Trophoblast cell (in vitro differentiated cells and primary cell): ENCODE measurements around the gene JAKMIP3.

Source experiments
- DNase-seq, 2 donors: peaks; one replicate each; pipeline ENCODE4 v3.0.0-alpha.2; 2016
- H2AFZ ChIP-seq: 2 replicates; pipeline ENCODE4 v1.6.1; 2013; ENCODE audit warnings: low read length, moderate library complexity, mild to moderate bottlenecking; ENCODE audit not compliant: insufficient read depth, poor library complexity
- H2AK5ac ChIP-seq: 2 replicates; pipeline ENCODE4 v1.6.1; 2013; ENCODE audit warnings: mild to moderate bottlenecking, low read length
- H2BK120ac ChIP-seq: 2 replicates; pipeline ENCODE4 v1.6.1; 2013; ENCODE audit warnings: low read length, mild to moderate bottlenecking, moderate library complexity; ENCODE audit not compliant: insufficient read depth, poor library complexity
- H2BK12ac ChIP-seq: 2 replicates; pipeline ENCODE4 v1.6.1; 2013; ENCODE audit warnings: mild to moderate bottlenecking, low read length, moderate library complexity
- H2BK5ac ChIP-seq: 2 replicates; pipeline ENCODE4 v1.6.1; 2013; ENCODE audit warnings: low read length, low read depth, moderate library complexity, mild to moderate bottlenecking; ENCODE audit not compliant: poor library complexity
- H3K14ac ChIP-seq: 2 replicates; pipeline ENCODE4 v1.6.1; 2013; ENCODE audit warnings: mild to moderate bottlenecking, low read length
- H3K18ac ChIP-seq: 2 replicates; pipeline ENCODE4 v1.6.1; 2013; ENCODE audit warnings: mild to moderate bottlenecking, low read length
- H3K23ac ChIP-seq: 2 replicates; pipeline ENCODE4 v1.6.1; 2013; ENCODE audit warnings: low read length
- H3K27ac ChIP-seq: 2 replicates; pipeline ENCODE4 v1.5.1; 2013; ENCODE audit warnings: low read depth, mild to moderate bottlenecking, inconsistent platforms, low read length, moderate library complexity
- H3K27me3 ChIP-seq: 2 replicates; pipeline ENCODE4 v1.6.1; 2013; ENCODE audit warnings: inconsistent platforms, mild to moderate bottlenecking, low read length, moderate library complexity; ENCODE audit not compliant: insufficient read depth
- H3K36me3 ChIP-seq, 2 experiments: 1 replicate in 1 of 2; 2 replicates in 1 of 2; pipeline ENCODE4 v1.6.1; 2013; ENCODE audit warnings: low read length in 2 of 2, mild to moderate bottlenecking in 2 of 2, moderate library complexity in 1 of 2; ENCODE audit not compliant: insufficient read depth in 2 of 2, control insufficient read depth in 1 of 2
- H3K4ac ChIP-seq: 2 replicates; pipeline ENCODE4 v1.6.1; 2013; ENCODE audit warnings: low read depth, mild to moderate bottlenecking, low read length, moderate library complexity
- H3K4me1 ChIP-seq, 2 experiments: 1 replicate in 1 of 2; 2 replicates in 1 of 2; pipeline ENCODE4 v1.6.1; 2013; ENCODE audit warnings: low read length in 2 of 2, mild to moderate bottlenecking in 2 of 2, moderate library complexity in 1 of 2; ENCODE audit not compliant: insufficient read depth in 2 of 2, control insufficient read depth in 1 of 2
- H3K4me2 ChIP-seq: 2 replicates; pipeline ENCODE4 v1.6.1; 2013; ENCODE audit warnings: inconsistent platforms, mild to moderate bottlenecking, low read length, moderate library complexity
- H3K4me3 ChIP-seq: 2 replicates; pipeline ENCODE4 v1.5.1; 2013; ENCODE audit warnings: mild to moderate bottlenecking, low read depth, low read length, inconsistent platforms
- H3K79me1 ChIP-seq: one replicate; pipeline ENCODE4 v1.6.1; 2013; ENCODE audit warnings: low read length
- H3K79me2 ChIP-seq: 2 replicates; pipeline ENCODE4 v1.6.1; 2013; ENCODE audit warnings: low read length, mild to moderate bottlenecking; ENCODE audit not compliant: control insufficient read depth, insufficient read depth, poor library complexity
- H3K9ac ChIP-seq: 2 replicates; pipeline ENCODE4 v1.6.1; 2013; ENCODE audit warnings: mild to moderate bottlenecking, low read length
- H3K9me3 ChIP-seq: 2 replicates; pipeline ENCODE4 v1.6.1; 2013; ENCODE audit warnings: low read depth, mild to moderate bottlenecking, control low read depth, inconsistent platforms, low read length; ENCODE audit not compliant: insufficient read depth
- H4K12ac ChIP-seq: 2 replicates; pipeline ENCODE4 v1.6.1; 2013; ENCODE audit warnings: low read depth, mild to moderate bottlenecking, low read length, moderate library complexity
- H4K8ac ChIP-seq: 2 replicates; pipeline ENCODE4 v1.6.1; 2013; ENCODE audit warnings: low read depth, mild to moderate bottlenecking, low read length, moderate library complexity
- H4K91ac ChIP-seq: one replicate; pipeline ENCODE4 v1.6.1; 2013; ENCODE audit warnings: low read depth, mild to moderate bottlenecking, low read length, moderate library complexity
- WGBS: extraction: QIAGEN DNeasy Blood & Tissue Kit; methylation state at CpG from one replicate; pipeline ENCODE4 v1.1.7; 2013; ENCODE audit warnings: missing lambda C conversion rate; ENCODE audit not compliant: insufficient read length, insufficient coverage; ENCODE audit errors: extremely low coverage; 5-methylcytosine and 5-hydroxymethylcytosine counted together

The JAKMIP3 gene

GRCh38 chr10:132062116-132062515, 3.6 kb upstream of the JAKMIP3 start:
- Histone ChIP-seq H3K9ac (no peak overlapping the region), H4K91ac (no peak overlapping the region), H3K27ac (no peak overlapping the region), H2AFZ (no peak overlapping the region), H2BK5ac (no peak overlapping the region), H3K4me3 (no peak overlapping the region), H3K27me3 (no peaks in the 10 kb centered on the region), H3K14ac (no peak overlapping the region), H2BK120ac (no peak overlapping the region), H3K4me1 (peaks cover 12 to 15% of the 10 kb centered on the region in 2 experiments), H3K36me3 (no peaks in the 10 kb centered on the region), H3K23ac (no peak overlapping the region), H3K4ac (no peak overlapping the region), H3K18ac (no peak overlapping the region), H3K79me2 (no peaks in the 10 kb centered on the region), H2BK12ac (no peak overlapping the region), H4K12ac (no peak overlapping the region), H3K4me2 (no peak overlapping the region), H4K8ac (no peak overlapping the region), H2AK5ac (no peak overlapping the region), H3K9me3 (no peaks in the 10 kb centered on the region), H3K79me1 (no peaks in the 10 kb centered on the region)
- no peak for DNase-seq
- WGBS, result no CpG with 5 or more reads among the region's 11 CpGs

DNA sequence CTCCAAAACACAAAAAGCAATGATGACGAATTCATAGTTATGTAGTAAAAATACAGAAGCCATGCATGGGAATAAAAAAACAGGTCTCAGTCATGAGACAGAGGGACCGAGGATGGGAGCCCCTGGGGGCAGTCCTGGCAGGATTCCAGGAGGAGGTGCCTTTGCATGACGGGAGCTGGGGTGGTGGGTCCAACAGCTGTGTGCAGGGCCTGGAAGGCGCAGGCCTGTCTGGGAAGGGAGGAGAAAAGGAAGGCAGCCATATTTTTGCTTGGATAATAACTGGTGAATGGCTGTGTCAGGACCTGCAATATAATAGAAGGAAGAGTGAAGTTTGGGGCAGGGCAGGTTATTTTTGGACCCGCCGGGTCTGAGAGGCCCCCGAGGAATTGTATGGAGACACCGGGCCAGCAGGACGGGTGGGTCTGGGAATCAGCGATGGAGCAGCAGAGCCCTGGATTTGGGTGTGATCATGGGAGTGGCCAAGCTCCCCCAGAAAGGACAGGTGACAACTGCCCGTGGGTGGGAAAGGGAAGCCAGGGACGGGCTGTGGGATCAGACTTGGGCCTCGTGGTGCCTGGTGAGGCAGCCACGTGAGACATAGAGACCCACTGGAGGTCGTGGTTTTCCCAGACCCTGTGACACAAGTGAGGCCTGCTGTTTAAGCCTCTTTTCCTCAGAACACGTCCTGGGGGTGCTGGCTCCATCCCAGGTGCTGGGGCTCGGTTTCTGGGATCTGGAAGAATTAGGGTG, 2.9 kb upstream of the JAKMIP3 start:
- no peak for DNase-seq
- no peak overlapping the region for H4K91ac ChIP-seq
- H3K18ac ChIP-seq, result no peak overlapping the region
- no peak overlapping the region for H2BK120ac ChIP-seq
- no peaks in the 10 kb centered on the region for H3K79me2 ChIP-seq
- no peak overlapping the region for H3K14ac ChIP-seq
- H4K12ac ChIP-seq, result no peak overlapping the region
- H3K4me3 ChIP-seq, result no peak overlapping the region
- H4K8ac ChIP-seq, result no peak overlapping the region
- H2BK12ac ChIP-seq, result no peak overlapping the region
- H2AK5ac ChIP-seq, result no peak overlapping the region
- H3K27me3 ChIP-seq, result no peaks in the 10 kb centered on the region
- no peaks in the 10 kb centered on the region for H3K9me3 ChIP-seq
- H3K4me1 ChIP-seq, result peaks cover 12 to 15% of the 10 kb centered on the region in 2 experiments
- no peak overlapping the region for H3K27ac ChIP-seq
- H3K4me2 ChIP-seq, result no peak overlapping the region
- no peaks in the 10 kb centered on the region for H3K36me3 ChIP-seq
- H3K4ac ChIP-seq, result no peak overlapping the region
- no peak overlapping the region for H3K23ac ChIP-seq
- no peaks in the 10 kb centered on the region for H3K79me1 ChIP-seq
- no peak overlapping the region for H2AFZ ChIP-seq
- no CpG with 5 or more reads among the region's 17 CpGs for WGBS
- H2BK5ac ChIP-seq, result no peak overlapping the region
- no peak overlapping the region for H3K9ac ChIP-seq

- Histone ChIP-seq H3K4ac (no peak overlapping the region), H3K14ac (no peak overlapping the region), H3K23ac (no peak overlapping the region), H3K4me3 (no peak overlapping the region), H3K4me2 (no peak overlapping the region), H2BK12ac (no peak overlapping the region), H4K91ac (no peak overlapping the region), H2AFZ (no peak overlapping the region), H3K4me1 (peaks cover 12 to 15% of the 10 kb centered on the region in 2 experiments), H3K27me3 (no peaks in the 10 kb centered on the region), H3K27ac (no peak overlapping the region), H2AK5ac (no peak overlapping the region), H3K9ac (no peak overlapping the region), H3K9me3 (no peaks in the 10 kb centered on the region), H2BK120ac (no peak overlapping the region), H4K12ac (no peak overlapping the region), H4K8ac (no peak overlapping the region), H3K36me3 (no peaks in the 10 kb centered on the region), H2BK5ac (no peak overlapping the region), H3K79me2 (no peaks in the 10 kb centered on the region), H3K79me1 (no peaks in the 10 kb centered on the region), H3K18ac (no peak overlapping the region)
- DNase-seq, result no peak
- no CpG with 5 or more reads among the region's 10 CpGs for WGBS
Observed at GRCh38 chr10:132063432-132063831, 2.3 kb upstream of the JAKMIP3 start.

GRCh38 chr10:132064082-132064755, 1.5 kb upstream of the JAKMIP3 start:
- Histone ChIP-seq H3K14ac (no peak overlapping the region), H4K12ac (no peak overlapping the region), H3K27me3 (no peaks in the 10 kb centered on the region), H3K9ac (no peak overlapping the region), H3K9me3 (no peaks in the 10 kb centered on the region), H3K23ac (no peak overlapping the region), H3K4me2 (no peak overlapping the region), H2BK5ac (no peak overlapping the region), H3K4me3 (no peak overlapping the region), H3K79me1 (no peaks in the 10 kb centered on the region), H3K79me2 (no peaks in the 10 kb centered on the region), H2AK5ac (no peak overlapping the region), H4K8ac (no peak overlapping the region), H3K4me1 (peaks cover 12 to 15% of the 10 kb centered on the region in 2 experiments), H4K91ac (no peak overlapping the region), H2BK12ac (no peak overlapping the region), H2AFZ (no peak overlapping the region), H3K27ac (no peak overlapping the region), H3K36me3 (no peaks in the 10 kb centered on the region), H3K4ac (no peak overlapping the region), H3K18ac (no peak overlapping the region), H2BK120ac (no peak overlapping the region)
- no peak for DNase-seq
- no CpG with 5 or more reads among the region's 30 CpGs for WGBS
